22Rv1 (cell line): Measurements from ENCODE around the gene SH3RF2.

ENCODE experiments used
- ZFX ChIP-seq: fragments of 450-650 bp; IDR thresholded peaks from 2 replicates; pipeline ENCODE4 v1.6.1; 2017; ENCODE audit warnings: antibody characterized with exemption, borderline replicate concordance
- TF ChIP-seq, protein P1 (sequence below): fragments of 450-650 bp; IDR thresholded peaks from 2 replicates; pipeline ENCODE4 v1.5.1; 2017; ENCODE audit warnings: mild to moderate bottlenecking

DNA sequence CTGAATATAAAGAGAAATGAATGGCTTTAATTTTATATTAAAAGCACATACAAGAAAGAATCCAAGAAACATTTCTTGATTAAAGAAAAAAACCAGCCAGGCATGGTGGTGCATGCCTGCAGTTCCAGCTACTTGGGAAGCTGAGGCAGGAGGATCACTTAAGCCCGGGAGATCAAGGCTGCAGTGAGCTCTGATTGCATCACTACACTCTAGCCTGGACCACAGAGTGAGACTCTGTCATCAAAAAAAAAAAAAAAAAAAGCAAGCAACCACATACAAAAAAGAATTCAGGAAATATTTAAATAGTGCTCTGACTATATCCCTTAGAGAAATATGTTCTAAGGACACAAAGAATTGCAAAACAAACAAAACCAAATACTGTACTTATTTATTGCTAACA is 171.5 kb downstream of the SH3RF2 start:
- TF ChIP-seq, protein P1, sequence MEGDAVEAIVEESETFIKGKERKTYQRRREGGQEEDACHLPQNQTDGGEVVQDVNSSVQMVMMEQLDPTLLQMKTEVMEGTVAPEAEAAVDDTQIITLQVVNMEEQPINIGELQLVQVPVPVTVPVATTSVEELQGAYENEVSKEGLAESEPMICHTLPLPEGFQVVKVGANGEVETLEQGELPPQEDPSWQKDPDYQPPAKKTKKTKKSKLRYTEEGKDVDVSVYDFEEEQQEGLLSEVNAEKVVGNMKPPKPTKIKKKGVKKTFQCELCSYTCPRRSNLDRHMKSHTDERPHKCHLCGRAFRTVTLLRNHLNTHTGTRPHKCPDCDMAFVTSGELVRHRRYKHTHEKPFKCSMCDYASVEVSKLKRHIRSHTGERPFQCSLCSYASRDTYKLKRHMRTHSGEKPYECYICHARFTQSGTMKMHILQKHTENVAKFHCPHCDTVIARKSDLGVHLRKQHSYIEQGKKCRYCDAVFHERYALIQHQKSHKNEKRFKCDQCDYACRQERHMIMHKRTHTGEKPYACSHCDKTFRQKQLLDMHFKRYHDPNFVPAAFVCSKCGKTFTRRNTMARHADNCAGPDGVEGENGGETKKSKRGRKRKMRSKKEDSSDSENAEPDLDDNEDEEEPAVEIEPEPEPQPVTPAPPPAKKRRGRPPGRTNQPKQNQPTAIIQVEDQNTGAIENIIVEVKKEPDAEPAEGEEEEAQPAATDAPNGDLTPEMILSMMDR, result no peak
- no peak for TF ChIP-seq ZFX
